Measurements from ENCODE around the gene FGFR3.

Gene FGFR3

DNA sequence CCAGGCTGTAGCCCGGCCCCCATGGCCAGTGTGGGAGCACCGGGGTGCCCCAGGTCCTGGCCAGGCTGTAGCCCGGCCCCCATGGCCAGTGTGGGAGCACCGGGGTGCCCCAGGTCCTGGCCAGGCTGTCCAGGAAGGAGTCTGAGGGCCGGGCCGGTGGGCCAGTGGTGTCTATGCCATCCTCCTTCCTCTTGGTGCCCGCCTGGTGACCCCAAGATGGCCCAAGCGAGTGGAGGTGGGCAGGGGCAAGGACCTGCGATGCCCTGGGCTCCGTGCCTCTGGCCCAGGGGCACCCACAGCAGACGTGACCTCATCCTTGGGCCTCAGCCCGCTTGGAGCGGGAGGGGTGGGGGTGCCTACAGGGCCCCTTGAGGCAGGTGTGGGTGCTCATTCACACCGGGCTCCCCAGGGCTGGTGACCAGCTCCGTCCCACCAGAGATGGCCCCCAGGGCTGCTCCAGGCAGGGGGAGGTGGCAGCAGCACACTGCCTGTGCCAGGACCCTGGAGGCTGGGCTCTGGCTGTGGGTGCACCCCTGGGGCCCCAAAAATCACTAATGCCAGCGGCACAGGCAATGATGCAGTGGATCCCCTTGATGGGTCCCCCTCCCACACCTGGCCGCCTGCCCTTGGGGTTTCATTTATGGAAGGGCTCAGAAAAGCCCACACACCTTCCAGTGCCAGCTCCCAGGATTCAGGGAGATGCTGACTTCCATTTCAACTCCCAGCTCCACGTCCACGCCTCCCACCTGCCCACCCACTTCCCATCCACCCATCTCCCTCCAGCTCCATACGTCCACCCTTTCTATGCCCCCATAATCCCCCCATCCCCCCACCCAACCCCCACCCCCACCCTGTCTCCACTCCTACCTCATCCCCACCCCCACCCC lies 36.0 kb upstream of the FGFR3 start:
- DNase-seq (ENCODE audit: low read depth), result no peak

- no peak for DNase-seq (ENCODE audit: low read depth)
These were observed 35.3 kb upstream of the FGFR3 start for GRCh38 chr4:1757836-1758235.

DNA sequence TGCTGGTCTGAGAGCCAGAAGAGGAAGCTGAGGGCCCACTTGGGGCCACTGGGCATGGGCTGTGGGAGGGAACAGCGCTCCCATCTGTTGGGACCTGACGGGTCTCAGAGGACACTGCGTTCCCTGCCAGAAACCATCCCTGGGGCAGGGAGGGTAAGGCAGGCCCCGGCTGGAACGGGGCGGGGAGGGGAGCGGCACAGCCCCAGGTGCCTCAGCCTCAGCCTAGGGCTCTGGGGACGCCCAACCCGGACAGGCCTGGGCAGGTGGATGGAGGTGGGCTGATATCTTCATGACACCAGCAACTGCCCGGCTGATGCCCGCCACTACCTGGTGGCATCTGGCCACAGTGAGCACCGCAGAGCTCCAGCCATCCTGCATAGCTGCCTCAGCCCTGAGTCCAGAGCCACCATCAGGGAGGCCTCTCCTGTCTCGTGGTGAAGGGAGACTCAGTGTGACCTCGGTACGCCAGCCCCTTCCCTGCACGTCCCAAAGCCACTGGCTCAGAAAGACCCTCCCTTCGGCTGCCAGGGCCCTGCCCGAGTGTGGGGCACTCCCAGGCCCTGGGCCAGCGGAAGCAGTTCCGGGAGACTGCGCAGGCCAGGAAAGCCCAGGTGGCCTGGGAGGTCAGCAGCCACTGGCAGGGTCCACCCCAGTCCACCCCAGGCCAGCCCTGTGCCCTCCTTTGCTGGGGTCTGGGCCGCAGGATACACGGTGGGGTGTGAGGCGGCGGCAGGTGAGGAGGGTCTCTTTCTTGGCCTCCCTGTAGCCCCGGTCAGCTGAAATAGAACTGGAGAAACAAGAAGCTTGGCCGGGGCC lies 34.6 kb upstream of the FGFR3 start:
- no peak for DNase-seq (ENCODE audit: low read depth)

- no peak for DNase-seq (ENCODE audit: low read depth)
These were observed 33.8 kb upstream of the FGFR3 start for GRCh38 chr4:1759170-1759817.

DNA sequence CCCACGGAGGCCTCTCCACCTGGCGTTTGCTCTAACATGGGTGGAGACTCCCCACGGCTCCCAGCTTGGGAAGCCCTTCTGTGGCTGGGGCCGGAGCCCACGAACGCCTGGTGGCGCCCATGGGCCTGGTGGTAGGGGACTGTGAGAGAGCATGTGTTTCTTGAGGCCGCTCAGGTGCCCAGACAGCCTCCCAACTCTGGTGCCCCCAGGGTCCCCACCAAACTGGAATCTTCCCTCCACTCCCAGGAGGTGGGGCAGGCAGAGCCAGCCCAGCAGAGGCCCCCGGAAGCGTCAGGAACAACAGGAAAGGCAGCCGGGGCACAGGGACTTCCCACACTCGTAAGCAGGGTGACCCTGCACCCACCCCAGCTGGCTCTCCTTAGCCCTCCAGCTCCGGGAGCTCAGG lies 33.3 kb upstream of the FGFR3 start:
- DNase-seq (ENCODE audit: low read depth), result no peak

- DNase-seq (ENCODE audit: low read depth), result no peak
These were observed 32.5 kb upstream of the FGFR3 start for GRCh38 chr4:1760521-1761071.

DNA sequence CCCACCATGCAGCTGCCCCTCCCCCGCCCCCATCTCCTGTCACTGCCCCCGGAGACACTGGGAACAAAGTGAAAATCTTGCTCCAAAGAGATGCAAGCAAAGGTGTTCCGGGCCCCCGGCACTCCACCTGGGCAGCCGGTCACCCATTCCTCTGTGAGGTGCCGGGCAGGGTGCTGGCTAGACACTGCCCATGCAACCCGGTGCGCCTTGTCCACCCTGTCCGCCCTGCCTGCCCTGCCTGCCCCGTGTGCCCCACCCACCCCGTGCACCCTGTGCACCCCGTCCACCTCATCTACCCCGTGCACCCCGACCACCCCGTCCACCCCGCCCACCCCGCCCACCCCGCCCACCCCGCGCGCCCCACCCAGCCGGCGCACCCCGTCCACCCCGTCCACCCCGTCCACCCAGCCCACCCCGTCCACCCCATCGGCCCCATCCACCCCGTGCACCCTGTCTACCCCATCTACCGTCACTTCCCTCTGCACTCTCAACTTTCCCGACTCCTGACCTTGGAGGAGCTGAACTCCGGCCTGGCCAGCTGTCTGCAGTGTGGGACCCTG lies 31.9 kb upstream of the FGFR3 start:
- no peak for DNase-seq (ENCODE audit: low read depth)

DNA sequence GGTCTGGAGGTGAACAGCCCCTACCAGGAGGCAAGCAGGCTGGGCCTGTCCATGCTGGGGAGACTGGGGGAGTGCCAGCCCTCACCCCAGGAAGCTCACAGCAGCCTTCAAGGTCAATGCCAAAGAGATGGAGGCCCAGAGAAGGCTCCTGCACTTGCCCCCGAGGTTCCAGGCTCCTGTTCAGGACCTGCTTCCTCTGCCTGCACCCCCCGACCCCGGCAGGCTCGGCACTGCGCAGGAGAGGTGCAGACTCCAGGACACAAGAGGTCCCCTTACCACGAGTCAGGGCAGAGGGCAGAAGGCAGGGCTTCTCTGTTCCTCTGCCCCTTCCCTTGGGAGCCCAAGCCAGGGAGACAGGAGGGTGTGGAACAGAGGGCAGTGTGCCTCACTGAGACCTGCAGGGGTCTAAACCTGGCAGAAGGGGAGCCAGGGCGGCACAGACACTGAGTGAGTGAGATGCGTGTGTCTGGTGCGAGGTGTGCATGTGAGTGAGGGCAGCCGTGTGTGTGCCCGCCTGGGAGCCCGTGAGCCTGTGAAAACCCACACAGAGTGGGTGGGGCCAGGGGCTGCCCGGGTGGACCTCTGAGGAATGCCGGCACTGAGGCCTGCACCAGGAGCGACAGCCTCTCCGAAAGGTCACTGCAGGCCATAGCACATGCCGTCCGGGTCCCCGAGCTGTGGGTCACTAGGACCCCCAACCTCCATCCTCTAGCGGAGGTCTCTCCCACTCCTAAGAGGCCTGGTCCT lies 30.7 kb upstream of the FGFR3 start:
- DNase-seq (ENCODE audit: low read depth), result no peak

DNA sequence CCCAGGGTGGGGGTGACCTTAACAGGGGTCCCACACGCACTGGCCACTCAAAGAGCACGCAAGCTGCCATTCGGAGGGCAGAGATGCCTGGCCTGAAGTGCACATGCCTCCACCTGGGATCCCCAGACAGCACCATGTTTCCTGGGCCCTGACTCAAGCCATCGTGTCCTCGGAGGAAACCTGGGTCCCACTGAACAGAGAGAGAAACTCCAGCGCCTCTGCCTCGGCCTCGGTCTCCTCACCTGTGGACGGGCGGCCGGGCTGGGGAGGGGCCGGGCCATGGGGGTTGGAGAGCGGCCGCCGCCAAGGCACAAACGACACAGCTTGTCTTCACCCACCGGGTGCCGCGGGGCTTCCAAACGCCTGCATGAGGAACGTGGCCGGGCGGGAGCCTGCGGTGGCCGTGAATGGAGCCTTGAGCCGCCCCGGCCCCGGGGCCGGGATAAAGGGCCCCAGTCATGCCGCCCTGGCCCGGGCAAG lies 30.0 kb upstream of the FGFR3 start:
- DNase-seq (ENCODE audit: low read depth), result no peak

DNA sequence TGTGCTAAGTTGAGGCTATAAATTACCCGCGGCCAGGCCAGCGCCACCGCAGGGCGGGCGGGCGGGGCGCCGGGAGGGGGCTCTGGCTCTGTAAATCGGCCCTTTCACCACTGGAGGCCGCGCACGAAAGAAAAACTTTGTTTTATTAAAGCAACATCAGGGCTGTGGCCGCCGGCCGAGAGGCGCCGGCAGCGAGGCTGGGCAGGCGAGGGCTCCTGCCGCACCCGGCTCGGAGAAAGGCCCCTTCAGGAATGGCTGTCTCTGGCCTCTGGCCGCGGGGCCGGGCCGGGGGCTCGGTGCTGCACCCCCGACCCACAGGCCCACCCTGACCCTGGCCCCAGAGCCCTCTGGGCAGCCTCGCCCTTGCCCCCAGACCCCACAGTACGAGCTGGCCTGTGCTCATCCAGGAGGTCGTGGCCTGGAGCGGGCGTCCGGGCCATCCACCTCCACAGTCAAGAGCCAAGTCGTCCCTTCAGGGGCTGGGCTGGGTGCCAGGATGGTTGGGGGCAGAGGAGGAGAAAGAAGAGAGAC lies 29.5 kb upstream of the FGFR3 start:
- no peak for DNase-seq (ENCODE audit: low read depth)

GRCh38 chr4:1764670-1765069 lies 28.4 kb upstream of the FGFR3 start:
- no peak for DNase-seq (ENCODE audit: low read depth)

DNA sequence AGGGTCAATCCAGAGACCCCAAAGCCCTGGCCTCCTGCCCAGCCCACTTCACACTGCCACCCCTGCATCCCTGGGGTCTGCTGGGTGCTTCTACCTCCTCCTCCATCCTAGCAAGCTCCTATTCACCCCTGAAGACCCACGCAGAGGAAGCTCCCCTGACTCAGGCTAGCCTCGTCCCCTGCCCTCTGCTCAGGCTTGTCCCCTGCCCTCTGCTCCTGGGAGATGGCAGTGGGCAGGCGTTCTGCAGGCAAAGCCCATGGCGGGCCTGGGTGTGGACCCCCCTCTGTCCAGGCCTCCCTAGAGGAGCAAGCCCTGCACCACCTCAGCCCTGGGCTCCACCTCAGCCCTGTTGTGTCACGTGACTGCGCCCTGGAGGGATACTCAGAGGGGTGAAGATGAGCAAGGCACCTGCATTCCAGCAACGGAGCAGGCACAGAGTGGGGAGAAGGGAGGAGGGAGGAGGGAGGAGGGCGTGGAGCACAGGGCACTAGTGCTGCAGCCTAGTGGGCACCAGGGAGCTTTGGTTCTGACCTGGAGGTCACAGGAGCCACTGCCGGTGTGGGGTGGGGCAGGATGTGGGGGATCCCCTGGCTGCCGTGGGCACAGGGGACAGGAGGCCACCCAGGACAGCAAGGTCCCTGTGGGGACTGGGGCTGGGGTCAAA lies 27.6 kb upstream of the FGFR3 start:
- DNase-seq (ENCODE audit: low read depth), result no peak

DNA sequence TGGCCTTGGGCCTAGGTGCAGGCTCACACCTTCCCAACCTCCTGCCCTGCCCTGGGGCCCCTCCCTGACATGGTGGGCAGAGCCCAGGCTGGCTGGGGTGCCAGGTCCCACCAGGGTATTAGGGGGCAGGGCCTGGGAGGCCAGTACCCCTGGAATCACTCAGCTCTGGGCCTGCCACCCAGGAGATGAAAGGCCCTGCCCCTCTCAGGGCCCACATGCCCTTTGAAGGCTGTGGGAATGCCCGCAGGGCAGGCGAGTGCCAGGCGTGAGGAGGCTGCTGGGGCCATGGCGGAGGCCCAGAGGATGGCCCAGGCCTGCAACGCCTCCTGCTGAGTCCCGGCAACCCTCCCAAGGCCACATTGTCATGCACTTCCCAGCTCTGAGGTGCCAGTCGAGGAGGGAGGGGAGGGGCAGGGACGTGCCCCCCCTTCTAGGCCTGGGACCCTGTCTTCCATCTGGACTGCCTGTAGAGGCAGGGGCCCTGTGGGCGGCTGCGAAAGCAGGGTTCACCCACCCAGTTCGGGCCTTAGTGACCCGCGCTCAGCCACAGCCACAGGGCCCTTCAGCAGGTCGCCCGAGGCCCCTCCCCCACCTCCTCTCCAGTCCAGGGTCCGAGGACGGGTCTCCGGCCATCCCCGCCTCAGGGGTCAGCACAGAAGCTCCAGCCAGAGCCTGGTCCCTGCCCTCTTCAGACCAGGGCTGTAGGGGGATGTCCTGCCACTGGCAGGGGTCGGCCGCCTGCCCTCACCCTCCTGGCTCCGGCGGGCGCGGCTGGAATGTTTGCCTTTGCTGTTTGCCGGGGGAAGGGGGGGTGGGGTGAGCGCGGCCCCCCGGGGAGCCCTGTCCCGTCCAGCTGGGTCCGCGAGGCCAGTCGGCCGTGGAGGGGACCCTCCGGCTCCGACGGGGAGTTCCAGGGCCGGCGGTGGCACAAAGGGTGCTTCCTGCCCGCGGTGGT lies 26.7 kb upstream of the FGFR3 start:
- no peak for DNase-seq (ENCODE audit: low read depth)

DNA sequence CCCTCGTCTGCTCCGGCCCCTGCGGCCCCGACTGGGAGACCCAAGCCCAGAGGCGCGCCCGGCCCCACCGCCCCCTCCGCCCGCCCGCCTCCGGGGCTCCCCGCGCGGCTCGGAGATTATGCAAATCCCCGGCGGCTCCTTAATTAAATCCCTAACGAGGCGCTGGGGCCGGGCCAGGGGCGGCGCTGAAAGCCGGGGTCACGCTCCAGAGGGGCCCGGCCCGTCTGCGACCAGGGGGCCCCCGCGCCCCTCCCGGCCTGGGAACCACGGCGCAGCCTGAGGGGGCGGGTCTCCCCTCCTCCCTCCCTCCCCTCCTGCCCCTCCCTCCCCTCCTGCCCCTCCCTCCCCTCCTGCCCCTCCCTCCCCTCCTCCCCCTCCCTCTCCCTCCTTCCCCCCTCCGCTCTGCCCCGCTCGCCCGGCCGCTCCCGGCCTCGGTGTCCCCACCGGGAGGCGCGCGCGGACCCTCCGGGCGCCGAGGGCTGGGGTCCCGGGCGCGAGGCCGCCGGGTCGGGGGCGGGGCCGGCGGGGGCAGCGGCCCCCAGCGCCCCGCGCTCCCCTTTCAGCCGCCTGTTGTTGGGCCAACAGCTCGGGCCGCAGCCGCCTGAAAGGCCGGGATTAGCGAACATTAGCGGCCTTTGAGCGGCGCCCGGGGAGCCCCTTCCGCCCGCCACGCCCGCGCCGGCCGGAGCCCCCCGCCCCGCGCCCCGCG lies 25.9 kb upstream of the FGFR3 start:
- no peak for DNase-seq (ENCODE audit: low read depth)

- DNase-seq (ENCODE audit: low read depth), result no peak
These were observed 25.2 kb upstream of the FGFR3 start for GRCh38 chr4:1767770-1768366.

- no peak for DNase-seq (ENCODE audit: low read depth)
These were observed 24.6 kb upstream of the FGFR3 start for GRCh38 chr4:1768367-1769034.

DNA sequence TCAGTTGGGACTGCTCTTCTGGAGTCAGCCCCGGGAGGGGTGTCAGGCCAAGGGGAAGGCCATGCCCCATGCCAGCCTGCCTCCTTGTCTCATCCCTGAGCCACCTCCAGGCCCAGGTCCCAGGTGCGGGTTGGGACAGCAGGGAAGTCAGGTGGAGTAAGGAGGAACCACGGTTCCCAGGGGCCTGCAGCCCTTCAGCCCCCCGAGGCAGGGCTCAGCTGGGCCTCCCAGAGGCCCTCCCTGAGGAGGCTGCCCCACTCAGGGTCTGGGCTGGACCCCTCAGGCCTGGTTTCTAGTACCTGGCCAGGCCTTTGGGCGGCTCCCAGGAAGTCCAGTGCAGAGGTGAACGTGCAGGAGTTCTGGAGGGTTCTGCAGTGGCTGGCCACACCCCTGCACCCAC lies 23.4 kb upstream of the FGFR3 start:
- DNase-seq (ENCODE audit: low read depth), result no peak

GRCh38 chr4:1770245-1770644 lies 22.8 kb upstream of the FGFR3 start:
- DNase-seq (ENCODE audit: low read depth), result no peak

All from HS-27A (cell line).